H1 (cell line): Measurements from ENCODE around the gene PRRG2. TPM values are rescaled to one million over a fixed set of nuclear protein-coding genes. Genes with fewer than 3 reads are reported as not detected.

Source experiments
- ATF3 ChIP-seq: IDR thresholded peaks from 2 replicates; pipeline ENCODE4 v1.6.1; 2011; ENCODE audit warnings: low read depth, mild to moderate bottlenecking, low read length; ENCODE audit not compliant: insufficient read depth
- CEBPB ChIP-seq: IDR thresholded peaks from 2 replicates; pipeline ENCODE4 v1.6.1; 2012; ENCODE audit warnings: low read depth, low read length
- CHD1 ChIP-seq: IDR thresholded peaks from 2 replicates; pipeline ENCODE4 v1.6.1; 2012; ENCODE audit warnings: low read depth, low read length, improper control_type of control experiment
- CHD2 ChIP-seq: IDR thresholded peaks from 2 replicates; pipeline ENCODE4 v1.6.1; 2012; ENCODE audit warnings: low read length, improper control_type of control experiment
- CTBP2 ChIP-seq: IDR thresholded peaks from 2 replicates; pipeline ENCODE4 v1.7.0; 2011; ENCODE audit warnings: borderline replicate concordance, mild to moderate bottlenecking, moderate library complexity, mixed read lengths, low read length; ENCODE audit not compliant: insufficient read depth, insufficient read length
- CTCF ChIP-seq, 3 experiments: IDR thresholded peaks; 1 replicate in 2 of 3; 2 replicates in 1 of 3; pipeline versions ENCODE4 v1.5.1 to v1.6.1; 2011; ENCODE audit warnings: low read length in 3 of 3, mild to moderate bottlenecking in 3 of 3, inconsistent platforms in 2 of 3, low read depth in 1 of 3, moderate library complexity in 1 of 3; ENCODE audit not compliant: insufficient read depth in 1 of 3; ENCODE audit errors: control extremely low read depth in 1 of 3
- E2F6 ChIP-seq: IDR thresholded peaks from 2 replicates; pipeline ENCODE4 v1.6.1; 2012; ENCODE audit warnings: inconsistent platforms
- EZH2 ChIP-seq: fragments of 200-600 bp; sonication (generic); IDR thresholded peaks from 2 replicates; pipeline ENCODE4 v1.7.1; 2012; ENCODE audit warnings: low read depth, mild to moderate bottlenecking, moderate library complexity, low read length, inconsistent platforms; ENCODE audit not compliant: severe bottlenecking
- GABPA ChIP-seq: IDR thresholded peaks from 2 replicates; pipeline ENCODE4 v1.6.1; 2011; ENCODE audit warnings: mild to moderate bottlenecking, low read length, moderate library complexity, borderline replicate concordance; ENCODE audit not compliant: insufficient read depth
- KDM5A ChIP-seq: fragments of 200-600 bp; IDR thresholded peaks from 2 replicates; pipeline ENCODE4 v1.7.1; 2012; ENCODE audit warnings: mild to moderate bottlenecking, low read length, inconsistent platforms, mixed read lengths
- NANOG ChIP-seq: IDR thresholded peaks from 2 replicates; pipeline ENCODE4 v1.6.1; 2011; ENCODE audit warnings: low read length, low read depth, mild to moderate bottlenecking, inconsistent platforms; ENCODE audit not compliant: insufficient read depth, poor library complexity, severe bottlenecking
- NRF1 ChIP-seq: IDR thresholded peaks from 2 replicates; pipeline ENCODE4 v1.6.1; 2011; ENCODE audit warnings: mild to moderate bottlenecking, low read depth, low read length, improper control_type of control experiment
- PHF8 ChIP-seq: fragments of 200-600 bp; sonication (generic); conservative IDR thresholded peaks from 2 replicates; pipeline ENCODE4 v1.7.1; 2012; ENCODE audit warnings: low read depth, mild to moderate bottlenecking, inconsistent platforms, low read length, moderate library complexity
- POLR2AphosphoS5 ChIP-seq: IDR thresholded peaks from 2 replicates; pipeline ENCODE4 v1.6.1; 2011; ENCODE audit warnings: low read depth, low read length
- POU5F1 ChIP-seq: IDR thresholded peaks from 2 replicates; pipeline ENCODE4 v1.6.1; 2011; ENCODE audit warnings: low read depth, mild to moderate bottlenecking, low read length, moderate library complexity
- SAP30 ChIP-seq: fragments of 300-600 bp; sonication (generic); IDR thresholded peaks from 2 replicates; pipeline ENCODE4 v1.7.1; 2012; ENCODE audit warnings: low read length, moderate library complexity, mild to moderate bottlenecking, inconsistent platforms; ENCODE audit not compliant: insufficient read depth, insufficient replicate concordance
- SIX5 ChIP-seq: IDR thresholded peaks from 2 replicates; pipeline ENCODE4 v1.6.1; 2011; ENCODE audit warnings: mild to moderate bottlenecking, low read depth, low read length
- SP1 ChIP-seq: IDR thresholded peaks from 2 replicates; pipeline ENCODE4 v1.6.1; 2011; ENCODE audit warnings: low read depth, low read length
- TAF1 ChIP-seq: IDR thresholded peaks from 2 replicates; pipeline ENCODE4 v1.6.1; 2011; ENCODE audit warnings: mild to moderate bottlenecking, low read depth, low read length
- TAF7 ChIP-seq: optimal IDR thresholded peaks from 2 replicates; pipeline ENCODE3; 2011; ENCODE audit warnings: low read depth, mild to moderate bottlenecking, inconsistent platforms, low read length, moderate library complexity, borderline replicate concordance
- polyA plus RNA-seq, 7 experiments: library from polyadenylated mRNA; depleted of rRNA in 3 of 7; stranded (reverse) in 5 of 7; unstranded in 2 of 7; fragments of >200 nt in 5 of 7; fragments of 200-250 nt in 2 of 7; gene quantifications; 1 replicate in 5 of 7; 2 replicates in 1 of 7; 4 replicates in 1 of 7; pipeline versions ENCODE4 v1.2.1 to v1.2.3, GENCODE V29; 2011 to 2013; ENCODE audit warnings: missing spikeins in 2 of 7, mixed read lengths in 2 of 7
- total RNA-seq: library from RNA; stranded (reverse); fragmentation: NEBNext Ultra II Directional; extraction: Animal tissue kit (Norgen Biotek cat#: 25700); gene quantifications from 2 replicates; pipeline ENCODE4 v1.2.1, GENCODE V29; 2021

The PRRG2 gene
- total and polyA plus RNA-seq, 2 of the 8 experiments (the other 6 are each of a cell fraction or from before 2014, with no cell fraction given) = 4.1 to 5.6 TPM

- no peak for TF ChIP-seq CEBPB
- peak; percentile 29 for TF ChIP-seq SAP30
- TF ChIP-seq EZH2 = no peak
- peak; percentile 92 for TF ChIP-seq SIX5
- no peak for TF ChIP-seq NRF1
- TF ChIP-seq E2F6 = peak; percentile 70; the same call in 1 of the 2 replicates
- peak; percentile 53; the same call in 1 of the 2 replicates for TF ChIP-seq CHD2
- TF ChIP-seq CTCF (IDR thresholded peaks at IDR 0.05; ENCODE audit: control extremely low read depth in 1 of 3, insufficient read depth in 1 of 3, low read depth in 1 of 3, low read length in 3 of 3) = no peak
- TF ChIP-seq POU5F1 = no peak
- TF ChIP-seq TAF7 = peak; percentile 92
- no peak for TF ChIP-seq ATF3
- TF ChIP-seq SP1 = peak; percentile 93
- TF ChIP-seq TAF1 = peak; percentile 99
- no peak for TF ChIP-seq CTBP2
- TF ChIP-seq GABPA = peak; percentile 100
- TF ChIP-seq KDM5A = 0 out of 2 replicates have a peak, but pooled peaks have one; percentile 53
- no peak for TF ChIP-seq CHD1
- TF ChIP-seq POLR2AphosphoS5 = peak; percentile 99
- TF ChIP-seq NANOG = no peak
- peak; percentile 80; the same call in 1 of the 2 replicates for TF ChIP-seq PHF8
These were observed 681 bp upstream of the PRRG2 start, which contains the start of gene NOSIP (continued) for GRCh38 chr19:49580264-49581006.
